ENCODE measurements around the gene TRABD. TPM values are rescaled to one million over a fixed set of nuclear protein-coding genes. Genes with fewer than 3 reads are reported as not detected.

Gene TRABD
- total RNA-seq, 1 experiment from 2014 or later: 55.7 TPM

GRCh38 chr22:50183141-50183971 is 2.4 kb upstream of the TRABD start:
- DNase-seq (ENCODE audit: low read depth, low spot score) (no peak), ATAC-seq (no peak)
- no peak overlapping the region for H3K4me3 ChIP-seq (ENCODE audit: low read depth in 2 of 2, low read length in 2 of 2)
- in situ Hi-C loops (cut with HindIII; ENCODE audit: low pct_unique_long_range_greater_than_20kb, low sequenced_read_pairs): no loop called here
- no peaks in the 10 kb centered on the region for H3K36me3 ChIP-seq (ENCODE audit: control insufficient read depth, insufficient read depth, low read length)
- no peaks in the 10 kb centered on the region for H3K27me3 ChIP-seq (ENCODE audit: control insufficient read depth, insufficient read depth, low read length)
- TF ChIP-seq REST (IDR thresholded peaks at IDR 0.05; ENCODE audit: insufficient read depth in 1 of 2, low read depth in 2 of 2, low read length in 1 of 2) (no peak), CTCF (IDR thresholded peaks at IDR 0.05) (no peak), POLR2AphosphoS5 (IDR thresholded peaks at IDR 0.05; ENCODE audit: low read depth, low read length) (no peak), SIN3A (IDR thresholded peaks at IDR 0.05; ENCODE audit: borderline replicate concordance, insufficient read depth, low read depth, low read length) (no peak), TCF7L2 (IDR thresholded peaks at IDR 0.05; ENCODE audit: low read depth, low read length) (no peak)
- intact Hi-C loops (cut with micrococcal nuclease; ENCODE audit: unreplicated experiment): no loop called here
- no peak overlapping the region for H3K27ac ChIP-seq (ENCODE audit: low read length)
- BruUV-seq (replicated peaks): no TSS peak
- CTCF ChIA-PET: no interaction called here
- POLR2A ChIA-PET: no interaction called here
- peaks cover 19% of the 10 kb centered on the region; the same call in 1 of the 2 replicates for H3K4me1 ChIP-seq (ENCODE audit: control insufficient read depth, insufficient read depth, low read length)
- H3K9me3 ChIP-seq (ENCODE audit: control insufficient read depth, insufficient read depth, low read depth, low read length): no peaks in the 10 kb centered on the region

GRCh38 chr22:50184004-50184901 is 1.5 kb upstream of the TRABD start:
- DNase-seq (ENCODE audit: low read depth, low spot score) (no peak), ATAC-seq (no peak)
- in situ Hi-C loops (cut with HindIII; ENCODE audit: low pct_unique_long_range_greater_than_20kb, low sequenced_read_pairs) (no loop called here), intact Hi-C loops (cut with micrococcal nuclease; ENCODE audit: unreplicated experiment) (no loop called here)
- Histone ChIP-seq H3K4me1 (ENCODE audit: control insufficient read depth, insufficient read depth, low read length) (peaks cover 28% of the 10 kb centered on the region), H3K36me3 (ENCODE audit: control insufficient read depth, insufficient read depth, low read length) (no peaks in the 10 kb centered on the region), H3K27me3 (ENCODE audit: control insufficient read depth, insufficient read depth, low read length) (no peaks in the 10 kb centered on the region), H3K4me3 (ENCODE audit: low read depth in 2 of 2, low read length in 2 of 2) (no peak overlapping the region), H3K9me3 (ENCODE audit: control insufficient read depth, insufficient read depth, low read depth, low read length) (no peaks in the 10 kb centered on the region), H3K27ac (ENCODE audit: low read length) (peak overlapping the region; percentile 12; the same call in 1 of the 2 replicates)
- no peak for TF ChIP-seq POLR2AphosphoS5 (IDR thresholded peaks at IDR 0.05; ENCODE audit: low read depth, low read length)
- TF ChIP-seq REST (IDR thresholded peaks at IDR 0.05; ENCODE audit: insufficient read depth in 1 of 2, low read depth in 2 of 2, low read length in 1 of 2): no peak
- TF ChIP-seq CTCF (IDR thresholded peaks at IDR 0.05): no peak
- TF ChIP-seq TCF7L2 (IDR thresholded peaks at IDR 0.05; ENCODE audit: low read depth, low read length): no peak
- TF ChIP-seq SIN3A (IDR thresholded peaks at IDR 0.05; ENCODE audit: borderline replicate concordance, insufficient read depth, low read depth, low read length): no peak
- ChIA-PET CTCF (no interaction called here), POLR2A (no interaction called here)
- BruUV-seq (replicated peaks): no TSS peak
